Adrenal gland (tissue), 12 donors: ENCODE results near the gene CNOT11. TPM values are rescaled to one million over a fixed set of nuclear protein-coding genes. Genes with fewer than 3 reads are reported as not detected.
A peak's percentile ranks its signal among the peaks of the same experiment; 100 is the strongest.
"Not testable (repeated sequence)": the region's sequence is repeated elsewhere in the genome, so short reads cannot be mapped to it uniquely, and the experiment has no call there.

Source experiments
- DNase-seq, 7 donors: peaks; one replicate each; pipeline ENCODE4 v3.0.0-alpha.2; 2019 to 2020
- H3K27ac ChIP-seq, 5 donors: fragments of 200-600 bp; sonication (generic) in 4 of 5; 1 replicate in 3 of 5; 2 replicates in 2 of 5; pipeline versions ENCODE4 v1.5.1 to v1.8.0; 2016 to 2020; ENCODE audit warnings: mild to moderate bottlenecking in 1 of 5
- H3K27me3 ChIP-seq: fragments of 200-600 bp; 2 replicates; pipeline ENCODE4 v1.8.0; 2021
- H3K36me3 ChIP-seq, 2 donors: fragments of 200-600 bp; replicated peaks in 1 of 2; 1 replicate in 1 of 2; 2 replicates in 1 of 2; pipeline versions ENCODE4 v1.5.1 to v1.8.0; 2018 to 2022
- H3K4me1 ChIP-seq, 2 donors: fragments of 200-600 bp; replicated peaks in 1 of 2; 1 replicate in 1 of 2; 2 replicates in 1 of 2; pipeline versions ENCODE4 v1.5.1 to v1.8.0; 2018 to 2021
- H3K4me3 ChIP-seq, 4 donors: fragments of 200-600 bp; sonication (generic) in 3 of 4; one replicate each; pipeline ENCODE4 v1.5.1; 2016 to 2018
- H3K9me3 ChIP-seq, 3 donors: fragments of 200-600 bp; sonication (generic) in 1 of 3; replicated peaks in 1 of 3; 1 replicate in 2 of 3; 2 replicates in 1 of 3; pipeline versions ENCODE4 v1.5.1 to v1.8.0; 2016 to 2021
- POLR2A ChIP-seq, 2 donors: fragments of 450-650 bp; IDR thresholded peaks; one replicate each; pipeline ENCODE4 v1.6.1; 2017; ENCODE audit warnings: antibody characterized with exemption in 2 of 2, mild to moderate bottlenecking in 2 of 2, moderate library complexity in 1 of 2
- WGBS, 4 donors: extraction: QIAGEN DNeasy Blood & Tissue Kit in 2 of 4; methylation state at CpG; one replicate each; pipeline versions ENCODE4 v1.1.5 to v1.1.7; 2013 to 2017; 5-methylcytosine and 5-hydroxymethylcytosine counted together
- intact Hi-C, 2 donors: fragments of 100-400 bp; cut with DNase I; formaldehyde crosslinking; loops; one replicate each; pipeline versions ENCODE4 v1.14.1 to v1.15.0; 2022 to 2023
- polyA plus RNA-seq, 3 donors: library from polyadenylated mRNA; stranded (reverse); fragments of 200-250 nt in 2 of 3; fragments of 350-450 nt in 1 of 3; fragmentation: Illumina TruSeq in 1 of 3; extraction: RNeasy Lipid Tissue Mini Kit (QIAGEN cat#74804) in 1 of 3; gene quantifications; one replicate each; pipeline ENCODE4 v1.2.3, GENCODE V29; 2013 to 2014
- total RNA-seq, 9 donors: library from RNA; depleted of rRNA in 4 of 9; stranded (reverse); fragments of >200 nt in 4 of 9; fragments of 120-200 nt in 1 of 9; fragmentation: NEBNext Ultra II Directional in 1 of 9; extraction: Animal tissue kit (Norgen Biotek cat#: 25700) in 1 of 9; gene quantifications; one replicate each; pipeline versions ENCODE4 v1.1.0 to v1.2.4, GENCODE V29; 2013 to 2023
- TF ChIP-seq, protein P1 (sequence below), 6 experiments: fragments of 450-650 bp in 4 of 6; fragments of 200-600 bp in 2 of 6; sonication (generic) in 1 of 6; IDR thresholded peaks; 1 replicate in 5 of 6; 2 replicates in 1 of 6; pipeline versions ENCODE4 v1.5.1 to v1.8.0; 2016 to 2021; ENCODE audit warnings: antibody characterized with exemption in 6 of 6, mild to moderate bottlenecking in 2 of 6, moderate library complexity in 1 of 6
- donor health status: healthy with polysubstance abuse.
- donor health status: Bipolar disorder and iron deficiency.
- donor health status: DM: yes; HTN: yes; CAD: no.
- donor health status: DM: no; HTN: no; CAD: no.
- donor health status: DM: no; HTN: no; CAD: no.
- donor health status: DM: yes; HTN: yes; CAD: no.

CNOT11 gene
- total and polyA plus RNA-seq, 12 donors, result 9.5 to 67.3 (median 32.6) TPM

- intact Hi-C loops, result no loop called here
- Histone ChIP-seq H3K27ac (no peak overlapping the region), H3K4me3 (no peak overlapping the region), H3K9me3 (no peaks in the 10 kb centered on the region), H3K27me3 (no peaks in the 10 kb centered on the region), H3K36me3 (no peaks in the 10 kb centered on the region), H3K4me1 (peaks cover 12 to 20% of the 10 kb centered on the region in 2 donors)
- no peak for TF ChIP-seq POLR2A (IDR thresholded peaks at IDR 0.05)
- TF ChIP-seq, protein P1, sequence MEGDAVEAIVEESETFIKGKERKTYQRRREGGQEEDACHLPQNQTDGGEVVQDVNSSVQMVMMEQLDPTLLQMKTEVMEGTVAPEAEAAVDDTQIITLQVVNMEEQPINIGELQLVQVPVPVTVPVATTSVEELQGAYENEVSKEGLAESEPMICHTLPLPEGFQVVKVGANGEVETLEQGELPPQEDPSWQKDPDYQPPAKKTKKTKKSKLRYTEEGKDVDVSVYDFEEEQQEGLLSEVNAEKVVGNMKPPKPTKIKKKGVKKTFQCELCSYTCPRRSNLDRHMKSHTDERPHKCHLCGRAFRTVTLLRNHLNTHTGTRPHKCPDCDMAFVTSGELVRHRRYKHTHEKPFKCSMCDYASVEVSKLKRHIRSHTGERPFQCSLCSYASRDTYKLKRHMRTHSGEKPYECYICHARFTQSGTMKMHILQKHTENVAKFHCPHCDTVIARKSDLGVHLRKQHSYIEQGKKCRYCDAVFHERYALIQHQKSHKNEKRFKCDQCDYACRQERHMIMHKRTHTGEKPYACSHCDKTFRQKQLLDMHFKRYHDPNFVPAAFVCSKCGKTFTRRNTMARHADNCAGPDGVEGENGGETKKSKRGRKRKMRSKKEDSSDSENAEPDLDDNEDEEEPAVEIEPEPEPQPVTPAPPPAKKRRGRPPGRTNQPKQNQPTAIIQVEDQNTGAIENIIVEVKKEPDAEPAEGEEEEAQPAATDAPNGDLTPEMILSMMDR (IDR thresholded peaks at IDR 0.05), result no peak
- 78 to 87% (median 81%) methylated on average over 5 of the region's 5 CpGs for WGBS, 4 donors
- DNase-seq, result no peak
Measured at GRCh38 chr2:101249826-101250225, 2.9 kb upstream of the CNOT11 start.

DNA sequence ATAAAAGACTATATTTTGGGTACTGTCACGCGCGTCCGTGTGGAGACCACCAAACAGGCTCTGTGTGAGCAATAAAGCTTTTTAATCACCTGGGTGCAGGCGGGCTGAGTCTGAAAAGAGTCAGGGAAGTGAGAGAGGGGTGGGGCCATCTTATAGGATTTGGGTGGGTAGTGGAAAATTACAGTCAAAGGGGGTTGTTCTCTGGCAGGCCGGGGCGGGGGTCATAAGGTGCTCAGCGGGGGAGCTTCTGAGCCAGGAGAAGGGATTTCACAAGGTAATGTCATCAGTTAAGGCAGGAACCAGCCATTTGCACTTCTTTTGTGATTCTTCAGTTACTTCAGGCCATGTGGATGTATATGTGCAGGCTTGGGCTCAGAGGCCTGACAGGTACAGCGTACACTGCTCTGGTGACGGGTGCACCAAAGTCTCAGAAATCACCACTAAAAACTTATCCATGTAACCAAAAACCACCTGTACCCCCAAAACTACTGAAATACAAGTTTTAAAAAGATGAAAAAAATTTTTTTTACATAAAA is 1.4 kb upstream of the CNOT11 start:
- WGBS, 4 donors, result 87 to 91% (median 90%) methylated on average over 10 of the region's 10 CpGs
- H3K9me3 ChIP-seq, H3K27me3 ChIP-seq, H3K27ac ChIP-seq, H3K4me3 ChIP-seq, intact Hi-C loops, H3K36me3 ChIP-seq: not testable (repeated sequence)
- peaks cover 12 to 29% of the 10 kb centered on the region in 2 donors for H3K4me1 ChIP-seq
- peak in 1 of 7 donors; percentile 17 for DNase-seq

GRCh38 chr2:101251844-101252407 is 760 bp upstream of the CNOT11 start:
- 36 to 41% (median 38%) methylated on average over 16 of the region's 16 CpGs for WGBS, 4 donors
- Histone ChIP-seq H3K4me3 (peak overlapping the region in 3 of 4 donors; percentile 13 to 94 (median 76)), H3K9me3 (no peaks in the 10 kb centered on the region), H3K36me3 (no peaks in the 10 kb centered on the region), H3K27ac (peak overlapping the region in 4 of 5 donors; percentile 43 to 93 (median 79)), H3K4me1 (peaks cover 12 to 32% of the 10 kb centered on the region in 2 donors), H3K27me3 (no peaks in the 10 kb centered on the region)
- no peak for TF ChIP-seq POLR2A (IDR thresholded peaks at IDR 0.05)
- TF ChIP-seq, protein P1 (IDR thresholded peaks at IDR 0.05), result peak in 5 of 6 experiments; percentile 5 to 49 (median 20)
- DNase-seq, result no peak
- intact Hi-C loops, result no loop called here

DNA sequence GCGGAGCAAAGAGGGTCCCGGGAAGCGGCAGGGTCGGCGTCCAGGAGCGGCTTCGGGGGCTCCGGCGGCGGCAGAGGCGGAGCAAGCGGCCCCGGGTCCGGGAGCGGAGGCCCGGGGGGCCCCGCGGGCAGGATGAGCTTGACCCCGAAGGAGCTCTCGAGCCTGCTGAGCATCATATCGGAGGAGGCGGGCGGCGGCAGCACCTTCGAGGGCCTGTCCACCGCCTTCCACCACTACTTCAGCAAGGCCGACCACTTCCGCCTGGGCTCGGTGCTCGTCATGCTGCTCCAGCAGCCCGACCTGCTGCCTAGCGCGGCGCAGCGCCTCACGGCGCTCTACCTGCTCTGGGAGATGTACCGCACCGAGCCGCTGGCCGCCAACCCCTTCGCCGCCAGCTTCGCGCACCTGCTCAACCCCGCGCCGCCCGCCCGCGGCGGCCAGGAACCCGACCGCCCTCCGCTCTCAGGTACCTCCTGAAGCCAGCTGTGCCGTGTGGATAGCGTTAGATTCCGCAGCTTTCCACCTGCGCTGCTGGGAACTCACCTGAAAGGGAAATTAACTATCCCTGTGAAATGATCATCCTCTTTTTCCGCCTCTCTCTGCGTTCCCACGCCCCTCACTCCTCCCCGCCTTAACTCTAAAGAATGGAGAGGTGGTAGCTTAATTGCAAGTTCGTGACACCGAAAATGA is 472 bp downstream of the CNOT11 start:
- intact Hi-C loops, result no loop called here
- 0 to 1% (median 0%) methylated on average over 7 to 65 of the region's 65 CpGs for WGBS, 4 donors
- H3K9me3 ChIP-seq, result no peaks in the 10 kb centered on the region

More for the DNA sequence above, 472 bp downstream of the CNOT11 start:
- H3K4me3 ChIP-seq, result peak overlapping the region; percentile 76 to 95 (median 94)
- peak overlapping the region; percentile 51 to 93 (median 88) for H3K27ac ChIP-seq
- DNase-seq, result peak; percentile 62 to 81 (median 76)
- TF ChIP-seq, protein P1 (IDR thresholded peaks at IDR 0.05), result no peak
- peak in 1 of 2 donors; percentile 20 for TF ChIP-seq POLR2A (IDR thresholded peaks at IDR 0.05)
- peaks cover 12 to 32% of the 10 kb centered on the region in 2 donors for H3K4me1 ChIP-seq
- H3K36me3 ChIP-seq, result peaks cover 0 to 5% of the 10 kb centered on the region in 2 donors
- no peaks in the 10 kb centered on the region for H3K27me3 ChIP-seq
